GM12892 (cell line): ENCODE data around the gene LEFTY2.

Source experiments
- POLR2A ChIP-seq: IDR thresholded peaks from 2 replicates; pipeline ENCODE4 v1.6.1; 2011; ENCODE audit warnings: low read depth, low read length, control low read depth
- POLR2AphosphoS5 ChIP-seq: IDR thresholded peaks from 2 replicates; pipeline ENCODE4 v1.6.1; 2011; ENCODE audit warnings: low read depth, low read length, control low read depth
- TAF1 ChIP-seq: IDR thresholded peaks from 2 replicates; pipeline ENCODE4 v1.6.1; 2011; ENCODE audit warnings: low read depth, mild to moderate bottlenecking, control low read depth, low read length, borderline replicate concordance

DNA sequence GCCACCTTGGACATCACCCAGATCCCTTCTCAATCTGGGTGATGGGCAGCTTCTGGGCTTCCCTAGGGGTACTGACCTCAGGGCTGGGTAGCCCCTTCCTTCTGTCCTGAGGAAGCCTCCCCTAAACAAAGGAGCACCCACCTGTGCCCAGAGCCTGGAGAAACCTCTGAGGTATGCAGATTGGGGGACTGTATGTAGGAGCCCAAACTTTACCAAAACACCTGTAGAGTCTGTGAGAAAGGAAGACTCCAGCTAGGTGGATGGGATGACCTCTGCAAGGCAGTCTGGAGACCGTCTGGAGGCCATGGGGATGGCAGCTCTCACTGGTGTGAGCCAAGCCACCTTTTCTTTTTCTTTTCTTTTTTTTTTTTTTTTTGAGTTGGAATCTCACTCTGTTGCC, 13.7 kb upstream of the LEFTY2 start:
- TF ChIP-seq POLR2AphosphoS5 (no peak), POLR2A (no peak), TAF1 (no peak)
